RWPE2 (cell line): ENCODE results near the gene STK38L.

Source experiments
- ATAC-seq: fragments of 200-7000 bp; cut with Tn5 transposase; 3 replicates; pipeline ENCODE4 v1.9.1; 2021; ENCODE audit warnings: low read depth
- DNase-seq: peaks from one replicate; pipeline ENCODE4 v3.0.0-alpha.2; 2020; ENCODE audit warnings: low spot score
- H3K27ac ChIP-seq: fragments of 450-650 bp; 2 replicates; pipeline ENCODE4 v1.5.1; 2017; ENCODE audit warnings: mild to moderate bottlenecking; ENCODE audit not compliant: poor library complexity, severe bottlenecking
- H3K27me3 ChIP-seq: fragments of 250-450 bp; sonication (Bioruptor Pico); 2 replicates; pipeline ENCODE4 v1.5.1; 2021; ENCODE audit warnings: mild to moderate bottlenecking, moderate library complexity; ENCODE audit not compliant: insufficient read depth, poor library complexity, severe bottlenecking
- H3K36me3 ChIP-seq: fragments of 250-450 bp; sonication (Bioruptor Pico); 2 replicates; pipeline ENCODE4 v1.5.1; 2020; ENCODE audit warnings: low read depth, mild to moderate bottlenecking, moderate library complexity
- H3K4me1 ChIP-seq: fragments of 250-450 bp; sonication (Bioruptor Pico); 2 replicates; pipeline ENCODE4 v1.5.1; 2021; ENCODE audit warnings: mild to moderate bottlenecking, moderate library complexity; ENCODE audit not compliant: insufficient read depth, poor library complexity, severe bottlenecking
- H3K4me3 ChIP-seq: fragments of 250-450 bp; sonication (Bioruptor Pico); 2 replicates; pipeline ENCODE4 v1.5.1; 2021; ENCODE audit warnings: mild to moderate bottlenecking, moderate library complexity; ENCODE audit not compliant: severe bottlenecking
- H3K9me3 ChIP-seq: fragments of 250-450 bp; sonication (Bioruptor Pico); 2 replicates; pipeline ENCODE4 v1.5.1; 2021; ENCODE audit warnings: mild to moderate bottlenecking, moderate library complexity; ENCODE audit not compliant: severe bottlenecking
- CTCF ChIP-seq: fragments of 450-650 bp; IDR thresholded peaks from one replicate; pipeline ENCODE4 v1.5.1; 2017; ENCODE audit warnings: mild to moderate bottlenecking, moderate library complexity; ENCODE audit not compliant: poor library complexity, severe bottlenecking

STK38L gene

GRCh38 chr12:27236498-27236897 lies 7.6 kb upstream of the STK38L start:
- Histone ChIP-seq H3K4me3 (no peak overlapping the region), H3K27ac (no peak overlapping the region), H3K27me3 (no peaks in the 10 kb centered on the region), H3K9me3 (no peaks in the 10 kb centered on the region), H3K36me3 (no peaks in the 10 kb centered on the region), H3K4me1 (no peaks in the 10 kb centered on the region)
- no peak for TF ChIP-seq CTCF
- DNase-seq (no peak), ATAC-seq (no peak)

GRCh38 chr12:27237790-27238771 lies 6.0 kb upstream of the STK38L start:
- Histone ChIP-seq H3K27me3 (no peaks in the 10 kb centered on the region), H3K9me3 (no peaks in the 10 kb centered on the region), H3K4me1 (no peaks in the 10 kb centered on the region), H3K36me3 (no peaks in the 10 kb centered on the region), H3K4me3 (no peak overlapping the region), H3K27ac (no peak overlapping the region)
- no peak for DNase-seq
- no peak for ATAC-seq
- TF ChIP-seq CTCF, result no peak

GRCh38 chr12:27243006-27243405 lies 1.1 kb upstream of the STK38L start:
- no peak for TF ChIP-seq CTCF
- H3K9me3 ChIP-seq, result no peaks in the 10 kb centered on the region
- DNase-seq, result no peak
- H3K36me3 ChIP-seq, result no peaks in the 10 kb centered on the region
- no peak for ATAC-seq
- H3K27ac ChIP-seq, result no peak overlapping the region
- H3K4me3 ChIP-seq, result no peak overlapping the region
- H3K27me3 ChIP-seq, result no peaks in the 10 kb centered on the region
- H3K4me1 ChIP-seq, result peaks cover 11% of the 10 kb centered on the region

- Histone ChIP-seq H3K4me3 (peak overlapping the region; percentile 50), H3K27me3 (no peaks in the 10 kb centered on the region), H3K27ac (peak overlapping the region; percentile 31), H3K9me3 (no peaks in the 10 kb centered on the region), H3K4me1 (peaks cover 11% of the 10 kb centered on the region), H3K36me3 (no peaks in the 10 kb centered on the region)
- peak; percentile 32 for ATAC-seq
- no peak for TF ChIP-seq CTCF
- DNase-seq, result no peak
These were observed 803 bp downstream of the STK38L start for GRCh38 chr12:27244689-27245488.
